GM12872 (cell line): ENCODE measurements around the gene BRAF.

Source experiments
- TF ChIP-seq, protein P1 (sequence below): IDR thresholded peaks from 3 replicates; pipeline ENCODE4 v1.5.1; 2011; ENCODE audit warnings: low read depth, mild to moderate bottlenecking, low read length, moderate library complexity; ENCODE audit not compliant: insufficient read depth

Gene BRAF

DNA sequence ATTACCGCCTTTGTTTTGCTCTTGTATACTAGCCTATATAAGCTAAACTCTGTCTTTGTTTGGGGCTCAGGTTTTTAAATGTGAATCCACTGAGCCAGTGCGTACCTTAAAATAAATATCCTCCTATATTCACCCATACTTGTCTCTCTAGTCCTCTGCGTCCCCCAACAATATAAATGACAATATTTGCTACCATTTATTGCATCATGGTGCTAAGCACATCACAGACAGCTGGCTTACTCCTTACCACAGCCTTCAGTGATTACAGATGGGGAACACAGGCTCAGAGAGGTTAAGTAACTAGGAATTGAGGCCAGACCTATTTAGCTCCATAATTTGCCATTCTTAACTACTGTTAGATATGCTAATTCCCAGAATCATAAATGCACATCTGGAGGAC, 255.4 kb downstream of the BRAF start:
- TF ChIP-seq, protein P1, sequence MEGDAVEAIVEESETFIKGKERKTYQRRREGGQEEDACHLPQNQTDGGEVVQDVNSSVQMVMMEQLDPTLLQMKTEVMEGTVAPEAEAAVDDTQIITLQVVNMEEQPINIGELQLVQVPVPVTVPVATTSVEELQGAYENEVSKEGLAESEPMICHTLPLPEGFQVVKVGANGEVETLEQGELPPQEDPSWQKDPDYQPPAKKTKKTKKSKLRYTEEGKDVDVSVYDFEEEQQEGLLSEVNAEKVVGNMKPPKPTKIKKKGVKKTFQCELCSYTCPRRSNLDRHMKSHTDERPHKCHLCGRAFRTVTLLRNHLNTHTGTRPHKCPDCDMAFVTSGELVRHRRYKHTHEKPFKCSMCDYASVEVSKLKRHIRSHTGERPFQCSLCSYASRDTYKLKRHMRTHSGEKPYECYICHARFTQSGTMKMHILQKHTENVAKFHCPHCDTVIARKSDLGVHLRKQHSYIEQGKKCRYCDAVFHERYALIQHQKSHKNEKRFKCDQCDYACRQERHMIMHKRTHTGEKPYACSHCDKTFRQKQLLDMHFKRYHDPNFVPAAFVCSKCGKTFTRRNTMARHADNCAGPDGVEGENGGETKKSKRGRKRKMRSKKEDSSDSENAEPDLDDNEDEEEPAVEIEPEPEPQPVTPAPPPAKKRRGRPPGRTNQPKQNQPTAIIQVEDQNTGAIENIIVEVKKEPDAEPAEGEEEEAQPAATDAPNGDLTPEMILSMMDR: no peak
